ENCODE measurements around the gene CADM2. TPM values are rescaled to one million over a fixed set of nuclear protein-coding genes. Genes with fewer than 3 reads are reported as not detected.

The CADM2 gene
- total RNA-seq, 1 donor from 2014 or later, result 4.3 TPM

DNA sequence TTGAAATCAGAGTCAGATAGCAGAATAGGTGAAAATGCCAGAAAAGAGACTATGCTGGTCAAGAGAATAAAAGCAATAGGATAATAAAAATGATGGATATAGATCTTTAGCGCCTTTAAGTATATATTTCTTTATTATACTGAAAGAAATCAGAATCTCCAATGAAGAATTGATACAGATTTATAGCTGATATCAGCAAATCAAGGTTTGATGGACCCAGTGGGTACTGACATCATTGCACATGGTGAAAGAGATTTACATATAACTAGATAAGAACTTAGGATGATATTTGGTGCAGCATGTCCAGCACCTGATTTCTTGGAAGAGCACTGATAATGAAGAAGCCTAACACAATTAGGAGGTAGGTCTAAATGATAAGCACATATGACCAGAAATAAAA is 18.2 kb downstream of the CADM2 start:
- no peak overlapping the region for H3K4me3 ChIP-seq
- intact Hi-C loops (cut with micrococcal nuclease), result no loop called here
- H3K4me1 ChIP-seq, result no peaks in the 10 kb centered on the region
- H3K36me3 ChIP-seq, result no peaks in the 10 kb centered on the region
- H3K27me3 ChIP-seq (ENCODE audit: low read depth), result no peaks in the 10 kb centered on the region
- H3K27ac ChIP-seq (replicated peaks), result no peak overlapping the region
- TF ChIP-seq, protein P1, sequence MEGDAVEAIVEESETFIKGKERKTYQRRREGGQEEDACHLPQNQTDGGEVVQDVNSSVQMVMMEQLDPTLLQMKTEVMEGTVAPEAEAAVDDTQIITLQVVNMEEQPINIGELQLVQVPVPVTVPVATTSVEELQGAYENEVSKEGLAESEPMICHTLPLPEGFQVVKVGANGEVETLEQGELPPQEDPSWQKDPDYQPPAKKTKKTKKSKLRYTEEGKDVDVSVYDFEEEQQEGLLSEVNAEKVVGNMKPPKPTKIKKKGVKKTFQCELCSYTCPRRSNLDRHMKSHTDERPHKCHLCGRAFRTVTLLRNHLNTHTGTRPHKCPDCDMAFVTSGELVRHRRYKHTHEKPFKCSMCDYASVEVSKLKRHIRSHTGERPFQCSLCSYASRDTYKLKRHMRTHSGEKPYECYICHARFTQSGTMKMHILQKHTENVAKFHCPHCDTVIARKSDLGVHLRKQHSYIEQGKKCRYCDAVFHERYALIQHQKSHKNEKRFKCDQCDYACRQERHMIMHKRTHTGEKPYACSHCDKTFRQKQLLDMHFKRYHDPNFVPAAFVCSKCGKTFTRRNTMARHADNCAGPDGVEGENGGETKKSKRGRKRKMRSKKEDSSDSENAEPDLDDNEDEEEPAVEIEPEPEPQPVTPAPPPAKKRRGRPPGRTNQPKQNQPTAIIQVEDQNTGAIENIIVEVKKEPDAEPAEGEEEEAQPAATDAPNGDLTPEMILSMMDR (IDR thresholded peaks at IDR 0.05; ENCODE audit: borderline replicate concordance), result no peak
- H3K9me3 ChIP-seq (replicated peaks), result no peaks in the 10 kb centered on the region
- DNase-seq, result no peak

DNA sequence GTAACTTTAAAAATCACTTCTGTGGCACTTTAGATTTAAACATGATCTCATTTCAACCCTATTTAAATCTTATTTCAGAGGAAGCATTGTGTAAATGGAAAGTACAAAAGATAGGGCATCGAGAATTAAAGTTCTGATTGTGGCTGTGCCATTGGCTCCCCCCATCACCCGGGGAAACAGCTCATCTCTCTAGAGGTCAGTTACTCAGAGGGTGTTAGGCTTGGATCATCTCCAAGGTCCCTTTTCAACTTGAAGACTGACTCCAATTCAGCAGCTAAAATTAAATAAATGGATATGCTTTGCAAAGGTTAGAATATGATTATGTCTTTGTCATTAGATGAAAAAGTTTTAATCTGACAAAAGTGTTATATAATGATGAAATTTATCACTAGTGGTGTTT is 20.1 kb downstream of the CADM2 start:
- H3K36me3 ChIP-seq, result no peaks in the 10 kb centered on the region
- TF ChIP-seq, protein P1 (IDR thresholded peaks at IDR 0.05; ENCODE audit: borderline replicate concordance), result no peak
- DNase-seq, result no peak
- no peaks in the 10 kb centered on the region for H3K27me3 ChIP-seq (ENCODE audit: low read depth)
- H3K27ac ChIP-seq (replicated peaks), result no peak overlapping the region
- intact Hi-C loops (cut with micrococcal nuclease), result no loop called here
- no peak overlapping the region for H3K4me3 ChIP-seq
- no peaks in the 10 kb centered on the region for H3K4me1 ChIP-seq
- no peaks in the 10 kb centered on the region for H3K9me3 ChIP-seq (replicated peaks)

DNA sequence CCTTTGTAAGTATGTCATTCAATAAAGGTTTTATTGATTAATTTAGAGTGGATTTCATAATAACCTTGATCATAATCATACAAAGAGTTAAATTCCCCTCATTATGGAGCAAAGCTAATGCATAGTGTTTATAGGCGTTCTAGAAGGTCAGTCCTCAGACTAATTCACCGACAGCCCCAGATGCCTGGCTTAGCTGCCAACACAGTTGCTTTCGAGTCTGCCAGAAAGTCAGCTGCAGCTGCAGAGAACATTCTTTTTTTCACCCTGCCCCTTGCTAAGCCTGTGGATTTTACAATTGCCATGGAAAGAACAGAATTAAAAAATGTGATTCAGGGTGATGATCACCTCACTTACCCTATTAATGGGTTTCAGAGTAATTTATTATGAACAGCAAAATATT is 21.2 kb downstream of the CADM2 start:
- TF ChIP-seq, protein P1 (IDR thresholded peaks at IDR 0.05; ENCODE audit: borderline replicate concordance), result no peak

DNA sequence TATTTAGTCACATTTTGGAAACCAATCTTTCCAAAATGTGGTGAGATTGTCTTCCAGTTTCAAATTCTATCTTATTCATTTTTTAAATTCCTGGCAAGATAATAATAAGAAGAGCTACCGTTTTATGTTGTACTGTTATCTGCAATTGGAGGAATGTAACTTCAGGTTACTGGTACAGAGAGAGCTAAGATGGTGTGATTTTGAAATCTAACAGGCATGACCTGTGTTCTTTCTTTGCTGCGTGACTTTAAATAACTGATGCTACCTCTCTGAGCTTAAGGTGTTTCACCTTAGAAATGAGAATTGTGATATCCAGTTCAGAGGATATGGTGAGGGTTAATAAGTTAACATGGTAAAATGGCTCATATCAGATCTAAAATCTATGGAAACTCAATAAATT is 21.7 kb downstream of the CADM2 start:
- Histone ChIP-seq H3K27ac (replicated peaks) (no peak overlapping the region), H3K36me3 (no peaks in the 10 kb centered on the region), H3K4me3 (no peak overlapping the region), H3K4me1 (no peaks in the 10 kb centered on the region), H3K9me3 (replicated peaks) (no peaks in the 10 kb centered on the region), H3K27me3 (ENCODE audit: low read depth) (no peaks in the 10 kb centered on the region)
- intact Hi-C loops (cut with micrococcal nuclease), result no loop called here
- no peak for DNase-seq
- TF ChIP-seq, protein P1 (IDR thresholded peaks at IDR 0.05; ENCODE audit: borderline replicate concordance), result no peak

More for the DNA sequence above, 21.2 kb downstream of the CADM2 start:
- Histone ChIP-seq H3K27ac (replicated peaks) (no peak overlapping the region), H3K27me3 (ENCODE audit: low read depth) (no peaks in the 10 kb centered on the region), H3K4me3 (no peak overlapping the region), H3K4me1 (no peaks in the 10 kb centered on the region), H3K36me3 (no peaks in the 10 kb centered on the region), H3K9me3 (replicated peaks) (no peaks in the 10 kb centered on the region)
- DNase-seq, result no peak
- intact Hi-C loops (cut with micrococcal nuclease), result no loop called here

DNA sequence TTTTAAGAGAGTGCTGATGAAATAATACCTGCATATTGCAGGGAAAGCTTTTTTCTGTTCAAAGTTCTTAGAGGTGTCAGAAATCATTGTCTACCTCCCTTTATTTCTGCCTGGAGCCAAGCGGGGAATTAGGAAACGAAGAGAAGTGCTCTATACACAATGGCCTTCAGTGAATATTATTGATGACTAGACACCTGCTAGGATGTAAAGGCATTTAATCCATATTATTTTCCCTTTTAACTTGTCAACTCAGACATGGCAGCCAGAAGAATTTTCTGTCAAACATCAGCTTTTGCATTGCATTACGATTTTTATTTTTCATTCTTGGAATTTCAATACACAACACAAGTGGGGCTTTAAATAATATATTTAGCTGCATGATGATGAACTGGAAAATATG is 24.7 kb downstream of the CADM2 start:
- intact Hi-C loops (cut with micrococcal nuclease), result no loop called here
- Histone ChIP-seq H3K9me3 (replicated peaks) (no peaks in the 10 kb centered on the region), H3K36me3 (no peaks in the 10 kb centered on the region), H3K4me3 (no peak overlapping the region), H3K4me1 (no peaks in the 10 kb centered on the region), H3K27ac (replicated peaks) (no peak overlapping the region), H3K27me3 (ENCODE audit: low read depth) (no peaks in the 10 kb centered on the region)
- TF ChIP-seq, protein P1 (IDR thresholded peaks at IDR 0.05; ENCODE audit: borderline replicate concordance), result no peak
- no peak for DNase-seq

DNA sequence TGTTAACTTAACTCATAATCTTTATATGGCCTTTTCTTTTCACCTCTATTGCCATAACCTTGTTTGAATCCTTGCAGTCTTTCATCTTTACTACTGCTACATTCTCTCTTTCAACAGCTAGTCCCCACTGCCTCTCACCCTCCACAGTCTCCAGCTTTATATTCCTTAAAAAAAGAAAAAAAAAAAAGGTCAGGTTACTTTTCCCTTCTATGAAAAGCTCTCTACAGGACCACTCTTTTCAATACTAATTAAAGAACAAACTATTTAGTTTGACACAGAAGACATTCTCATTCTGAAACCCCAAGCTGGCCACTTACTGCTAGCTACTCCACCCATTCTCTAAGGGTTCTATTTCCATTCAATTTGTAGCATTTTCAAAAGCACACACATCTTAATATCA is 25.6 kb downstream of the CADM2 start:
- TF ChIP-seq, protein P1 (IDR thresholded peaks at IDR 0.05; ENCODE audit: borderline replicate concordance), result no peak
- H3K36me3 ChIP-seq, result no peaks in the 10 kb centered on the region
- no peaks in the 10 kb centered on the region for H3K9me3 ChIP-seq (replicated peaks)
- intact Hi-C loops (cut with micrococcal nuclease), result no loop called here
- no peak for DNase-seq
- H3K4me3 ChIP-seq, result no peak overlapping the region
- no peaks in the 10 kb centered on the region for H3K4me1 ChIP-seq
- no peak overlapping the region for H3K27ac ChIP-seq (replicated peaks)
- no peaks in the 10 kb centered on the region for H3K27me3 ChIP-seq (ENCODE audit: low read depth)
